VCaP (cell line): ENCODE data around the gene HIGD1B.

ENCODE experiments used
- H3K27ac ChIP-seq: fragments of 450-650 bp; 2 replicates; pipeline ENCODE4 v1.5.1; 2017
- CTCF ChIP-seq: fragments of 450-650 bp; conservative IDR thresholded peaks from 2 replicates; pipeline ENCODE4 v1.5.1; 2017; ENCODE audit warnings: mild to moderate bottlenecking, moderate library complexity

The HIGD1B gene

GRCh38 chr17:44881145-44881544, 33.5 kb downstream of the HIGD1B start:
- no peak for TF ChIP-seq CTCF
- H3K27ac ChIP-seq, result no peak overlapping the region

- no peak overlapping the region for H3K27ac ChIP-seq
- no peak for TF ChIP-seq CTCF
These were observed 37.3 kb downstream of the HIGD1B start for GRCh38 chr17:44884941-44885340.

GRCh38 chr17:44887016-44887415, 39.3 kb downstream of the HIGD1B start:
- TF ChIP-seq CTCF, result no peak
- no peak overlapping the region for H3K27ac ChIP-seq

GRCh38 chr17:44887971-44888954, 40.6 kb downstream of the HIGD1B start:
- H3K27ac ChIP-seq, result no peak overlapping the region
- TF ChIP-seq CTCF, result no peak

- no peak for TF ChIP-seq CTCF
- no peak overlapping the region for H3K27ac ChIP-seq
These were observed 41.3 kb downstream of the HIGD1B start for GRCh38 chr17:44889003-44889402.

- no peak for TF ChIP-seq CTCF
- no peak overlapping the region for H3K27ac ChIP-seq
These were observed 44.6 kb downstream of the HIGD1B start for GRCh38 chr17:44892250-44892649.

GRCh38 chr17:44894642-44895041, 47.0 kb downstream of the HIGD1B start:
- H3K27ac ChIP-seq, result no peak overlapping the region
- no peak for TF ChIP-seq CTCF
